Measurements from ENCODE around the gene TMEM150B.
A peak's percentile ranks its signal among the peaks of the same experiment; 100 is the strongest.

Gene TMEM150B

GRCh38 chr19:55278391-55279135, 46.6 kb downstream of the TMEM150B start:
- Histone ChIP-seq H3K9ac (ENCODE audit: low read length) (no peak overlapping the region), H3K9me2 (replicated peaks; ENCODE audit: insufficient read depth, low read length) (no peaks in the 10 kb centered on the region), H3K4me3 (ENCODE audit: insufficient read depth, low read length, poor library complexity, severe bottlenecking) (no peak overlapping the region), H3K27ac (ENCODE audit: low read depth, low read length) (no peak overlapping the region), H3K36me3 (ENCODE audit: low read length) (no peaks in the 10 kb centered on the region), H3K27me3 (ENCODE audit: low read length) (no peaks in the 10 kb centered on the region), H3K9me3 (ENCODE audit: insufficient read depth, low read length) (no peaks in the 10 kb centered on the region), H3F3A (ENCODE audit: insufficient read depth) (peaks cover 41% of the 10 kb centered on the region), H4K20me1 (ENCODE audit: low read depth, low read length) (no peaks in the 10 kb centered on the region), H3K4me2 (ENCODE audit: low read depth, low read length, poor library complexity, severe bottlenecking) (peak overlapping the region; percentile 73), H3K79me2 (ENCODE audit: insufficient read depth, low read length) (no peaks in the 10 kb centered on the region), H2AFZ (ENCODE audit: low read depth, low read length, severe bottlenecking) (no peak overlapping the region)
- TF ChIP-seq EZH2phosphoT487 (conservative IDR thresholded peaks at IDR 0.05; ENCODE audit: low read length), result no peak
- no peak for TF ChIP-seq CTCF (IDR thresholded peaks at IDR 0.05; ENCODE audit: insufficient read depth, low read length, poor library complexity, severe bottlenecking)

- no peak overlapping the region for H3K4me2 ChIP-seq (ENCODE audit: low read depth, low read length, poor library complexity, severe bottlenecking)
- H3K9me2 ChIP-seq (replicated peaks; ENCODE audit: insufficient read depth, low read length), result no peaks in the 10 kb centered on the region
- no peaks in the 10 kb centered on the region for H3K9me3 ChIP-seq (ENCODE audit: insufficient read depth, low read length)
- H3K79me2 ChIP-seq (ENCODE audit: insufficient read depth, low read length), result no peaks in the 10 kb centered on the region
- peaks cover 41% of the 10 kb centered on the region for H3F3A ChIP-seq (ENCODE audit: insufficient read depth)
- H3K36me3 ChIP-seq (ENCODE audit: low read length), result no peaks in the 10 kb centered on the region
- H3K27me3 ChIP-seq (ENCODE audit: low read length), result no peaks in the 10 kb centered on the region
- no peak for TF ChIP-seq CTCF (IDR thresholded peaks at IDR 0.05; ENCODE audit: insufficient read depth, low read length, poor library complexity, severe bottlenecking)
- no peak for TF ChIP-seq EZH2phosphoT487 (conservative IDR thresholded peaks at IDR 0.05; ENCODE audit: low read length)
- H4K20me1 ChIP-seq (ENCODE audit: low read depth, low read length), result no peaks in the 10 kb centered on the region
- H3K4me3 ChIP-seq (ENCODE audit: insufficient read depth, low read length, poor library complexity, severe bottlenecking), result no peak overlapping the region
- H3K27ac ChIP-seq (ENCODE audit: low read depth, low read length), result no peak overlapping the region
- no peak overlapping the region for H2AFZ ChIP-seq (ENCODE audit: low read depth, low read length, severe bottlenecking)
- H3K9ac ChIP-seq (ENCODE audit: low read length), result no peak overlapping the region
Measured at GRCh38 chr19:55277494-55277893, 47.6 kb downstream of the TMEM150B start.

- H3K9me3 ChIP-seq (ENCODE audit: insufficient read depth, low read length), result no peaks in the 10 kb centered on the region
- H3K27me3 ChIP-seq (ENCODE audit: low read length), result no peaks in the 10 kb centered on the region
- H3K4me3 ChIP-seq (ENCODE audit: insufficient read depth, low read length, poor library complexity, severe bottlenecking), result no peak overlapping the region
- H3K27ac ChIP-seq (ENCODE audit: low read depth, low read length), result peak overlapping the region; percentile 82
- H4K20me1 ChIP-seq (ENCODE audit: low read depth, low read length), result no peaks in the 10 kb centered on the region
- H3F3A ChIP-seq (ENCODE audit: insufficient read depth), result peaks cover 41% of the 10 kb centered on the region
- H3K9ac ChIP-seq (ENCODE audit: low read length), result peak overlapping the region; percentile 25; the same call in 1 of the 2 replicates
- H3K4me2 ChIP-seq (ENCODE audit: low read depth, low read length, poor library complexity, severe bottlenecking), result peak overlapping the region; percentile 59
- H2AFZ ChIP-seq (ENCODE audit: low read depth, low read length, severe bottlenecking), result no peak overlapping the region
- TF ChIP-seq EZH2phosphoT487 (conservative IDR thresholded peaks at IDR 0.05; ENCODE audit: low read length) (no peak), CTCF (IDR thresholded peaks at IDR 0.05; ENCODE audit: insufficient read depth, low read length, poor library complexity, severe bottlenecking) (no peak)
- no peaks in the 10 kb centered on the region for H3K9me2 ChIP-seq (replicated peaks; ENCODE audit: insufficient read depth, low read length)
- H3K36me3 ChIP-seq (ENCODE audit: low read length), result no peaks in the 10 kb centered on the region
- H3K79me2 ChIP-seq (ENCODE audit: insufficient read depth, low read length), result no peaks in the 10 kb centered on the region
Measured at GRCh38 chr19:55276720-55277430, 48.3 kb downstream of the TMEM150B start.

Measured in SU-DHL-6 (cell line).